Measurements from ENCODE around the gene MARCHF4. TPM values are rescaled to one million over a fixed set of nuclear protein-coding genes. Genes with fewer than 3 reads are reported as not detected.

The MARCHF4 gene
- total RNA-seq, 4 donors from 2014 or later = not detected

- WGBS, 2 donors = 59 to 64% methylated on average over 3 of the region's 3 CpGs
- Histone ChIP-seq H3K9me3 (no peaks in the 10 kb centered on the region), H3K4me1 (no peaks in the 10 kb centered on the region), H3K27ac (no peak overlapping the region), H3K36me3 (no peaks in the 10 kb centered on the region), H3K4me3 (no peak overlapping the region), H3K27me3 (no peaks in the 10 kb centered on the region)
- TF ChIP-seq EP300 (IDR thresholded peaks at IDR 0.05) = no peak
- no peak for TF ChIP-seq CTCF (IDR thresholded peaks at IDR 0.05)
- no peak for TF ChIP-seq POLR2A (IDR thresholded peaks at IDR 0.05)
- no peak for DNase-seq (ENCODE audit: low spot score in 2 of 2)
Observed at GRCh38 chr2:216349366-216349765, 22.9 kb downstream of the MARCHF4 start.

GRCh38 chr2:216348756-216349308 is 23.5 kb downstream of the MARCHF4 start:
- Histone ChIP-seq H3K9me3 (no peaks in the 10 kb centered on the region), H3K4me1 (no peaks in the 10 kb centered on the region), H3K4me3 (no peak overlapping the region), H3K36me3 (no peaks in the 10 kb centered on the region), H3K27ac (no peak overlapping the region), H3K27me3 (no peaks in the 10 kb centered on the region)
- 18 to 30% methylated on average over 3 of the region's 3 CpGs for WGBS, 2 donors
- TF ChIP-seq POLR2A (IDR thresholded peaks at IDR 0.05) (no peak), CTCF (IDR thresholded peaks at IDR 0.05) (no peak), EP300 (IDR thresholded peaks at IDR 0.05) (no peak)
- DNase-seq (ENCODE audit: low spot score in 2 of 2) = no peak

- Histone ChIP-seq H3K4me1 (no peaks in the 10 kb centered on the region), H3K9me3 (no peaks in the 10 kb centered on the region), H3K36me3 (no peaks in the 10 kb centered on the region), H3K27me3 (no peaks in the 10 kb centered on the region), H3K27ac (no peak overlapping the region), H3K4me3 (no peak overlapping the region)
- TF ChIP-seq POLR2A (IDR thresholded peaks at IDR 0.05) (no peak), EP300 (IDR thresholded peaks at IDR 0.05) (no peak), CTCF (IDR thresholded peaks at IDR 0.05) (no peak)
- 57 to 59% methylated on average over 3 of the region's 3 CpGs for WGBS, 2 donors
- DNase-seq (ENCODE audit: low spot score in 2 of 2) = no peak
Observed at GRCh38 chr2:216346781-216347180, 25.5 kb downstream of the MARCHF4 start.

- no peak overlapping the region for H3K4me3 ChIP-seq
- 79% methylated on average over 3 of the region's 3 CpGs for WGBS, 2 donors
- H3K27me3 ChIP-seq = no peaks in the 10 kb centered on the region
- no peaks in the 10 kb centered on the region for H3K9me3 ChIP-seq
- no peak for DNase-seq (ENCODE audit: low spot score in 2 of 2)
- no peaks in the 10 kb centered on the region for H3K36me3 ChIP-seq
- H3K27ac ChIP-seq = no peak overlapping the region
- no peak for TF ChIP-seq CTCF (IDR thresholded peaks at IDR 0.05)
- no peak for TF ChIP-seq POLR2A (IDR thresholded peaks at IDR 0.05)
- TF ChIP-seq EP300 (IDR thresholded peaks at IDR 0.05) = no peak
- peaks cover 0 to 7% (median 0%) of the 10 kb centered on the region in 4 donors for H3K4me1 ChIP-seq
Observed at GRCh38 chr2:216345846-216346245, 26.4 kb downstream of the MARCHF4 start.

GRCh38 chr2:216344950-216345300 is 27.4 kb downstream of the MARCHF4 start:
- Histone ChIP-seq H3K36me3 (no peaks in the 10 kb centered on the region), H3K4me1 (peaks cover 0 to 16% (median 3%) of the 10 kb centered on the region in 4 donors), H3K9me3 (no peaks in the 10 kb centered on the region), H3K27me3 (no peaks in the 10 kb centered on the region), H3K4me3 (no peak overlapping the region), H3K27ac (no peak overlapping the region)
- no peak for DNase-seq (ENCODE audit: low spot score in 2 of 2)
- no peak for TF ChIP-seq POLR2A (IDR thresholded peaks at IDR 0.05)
- no peak for TF ChIP-seq CTCF (IDR thresholded peaks at IDR 0.05)
- no peak for TF ChIP-seq EP300 (IDR thresholded peaks at IDR 0.05)
- WGBS, 2 donors = 28 to 45% methylated on average over 4 of the region's 4 CpGs
